GM12864 (cell line): ENCODE data around the gene ORAI2.

Experiments used
- DNase-seq: peaks from one replicate; pipeline ENCODE4 v3.0.0-alpha.2; 2011; ENCODE audit warnings: low read depth
- H3K4me3 ChIP-seq: 2 replicates; pipeline ENCODE4 v1.5.1; 2011; ENCODE audit warnings: mild to moderate bottlenecking, low read depth, low read length, control low read depth
- CTCF ChIP-seq: IDR thresholded peaks from 2 replicates; pipeline ENCODE4 v1.5.1; 2011; ENCODE audit warnings: low read depth, mild to moderate bottlenecking, moderate library complexity, low read length, control low read depth, inconsistent platforms; ENCODE audit errors: missing control alignments

The ORAI2 gene

GRCh38 chr7:102425639-102426267, 7.6 kb upstream of the ORAI2 start:
- DNase-seq: peak; percentile 84
- H3K4me3 ChIP-seq: peak overlapping the region; percentile 38
- no peak for TF ChIP-seq CTCF

- H3K4me3 ChIP-seq: peak overlapping the region; percentile 27
- TF ChIP-seq CTCF: no peak
- DNase-seq: peak; percentile 86
Observed at GRCh38 chr7:102426268-102427018, 6.9 kb upstream of the ORAI2 start.

- no peak for TF ChIP-seq CTCF
- peak overlapping the region; percentile 20; the same call in 1 of the 2 replicates for H3K4me3 ChIP-seq
- no peak for DNase-seq
Observed at GRCh38 chr7:102427019-102427405, 6.4 kb upstream of the ORAI2 start.

- no peak for DNase-seq
- TF ChIP-seq CTCF: no peak
- H3K4me3 ChIP-seq: no peak overlapping the region
Observed at GRCh38 chr7:102429141-102429899, 4.1 kb upstream of the ORAI2 start.

GRCh38 chr7:102431617-102432298, 1.6 kb upstream of the ORAI2 start:
- peak overlapping the region; percentile 23 for H3K4me3 ChIP-seq
- DNase-seq: no peak
- TF ChIP-seq CTCF: no peak

GRCh38 chr7:102432442-102433218, 745 bp upstream of the ORAI2 start:
- no peak for DNase-seq
- peak overlapping the region; percentile 88 for H3K4me3 ChIP-seq
- no peak for TF ChIP-seq CTCF
